GM19099 (cell line): ENCODE results near the gene MIX23.

ENCODE experiments used
- POLR2A ChIP-seq: IDR thresholded peaks from 3 replicates; pipeline ENCODE4 v1.6.1; 2011; ENCODE audit warnings: low read depth; ENCODE audit not compliant: insufficient read length; ENCODE audit errors: extremely low read depth

MIX23 gene

GRCh38 chr3:122366379-122366749 lies 16.7 kb downstream of the MIX23 start:
- no peak for TF ChIP-seq POLR2A

GRCh38 chr3:122365073-122365472 lies 18.0 kb downstream of the MIX23 start:
- no peak for TF ChIP-seq POLR2A

GRCh38 chr3:122364490-122364889 lies 18.5 kb downstream of the MIX23 start:
- TF ChIP-seq POLR2A, result no peak

GRCh38 chr3:122362026-122362425 lies 21.0 kb downstream of the MIX23 start:
- TF ChIP-seq POLR2A, result no peak

GRCh38 chr3:122358703-122359032 lies 24.4 kb downstream of the MIX23 start:
- TF ChIP-seq POLR2A, result no peak

GRCh38 chr3:122357828-122358702 lies 25.0 kb downstream of the MIX23 start:
- no peak for TF ChIP-seq POLR2A

- no peak for TF ChIP-seq POLR2A
Observed at GRCh38 chr3:122356402-122356801, 26.6 kb downstream of the MIX23 start.

GRCh38 chr3:122355612-122356011 lies 27.4 kb downstream of the MIX23 start:
- TF ChIP-seq POLR2A, result no peak

GRCh38 chr3:122353893-122354401 lies 29.1 kb downstream of the MIX23 start:
- TF ChIP-seq POLR2A, result no peak

GRCh38 chr3:122353215-122353614 lies 29.8 kb downstream of the MIX23 start:
- TF ChIP-seq POLR2A, result no peak

- TF ChIP-seq POLR2A, result no peak
Observed at GRCh38 chr3:122351612-122352011, 31.4 kb downstream of the MIX23 start.

GRCh38 chr3:122350814-122351418 lies 32.1 kb downstream of the MIX23 start:
- no peak for TF ChIP-seq POLR2A

- TF ChIP-seq POLR2A, result no peak
Observed at GRCh38 chr3:122349171-122349570, 33.9 kb downstream of the MIX23 start.

- no peak for TF ChIP-seq POLR2A
Observed at GRCh38 chr3:122343654-122344053, 39.4 kb downstream of the MIX23 start.

GRCh38 chr3:122342803-122343202 lies 40.2 kb downstream of the MIX23 start:
- TF ChIP-seq POLR2A, result no peak

- TF ChIP-seq POLR2A, result no peak
Observed at GRCh38 chr3:122332551-122332950, 50.5 kb downstream of the MIX23 start.
